Body of pancreas (tissue), 4 donors: Measurements from ENCODE around the gene ZNF335.

ENCODE experiments used
- POLR2A ChIP-seq, 3 donors: fragments of 450-650 bp; IDR thresholded peaks; one replicate each; pipeline ENCODE4 v1.6.1; 2016; ENCODE audit warnings: antibody characterized with exemption in 3 of 3, mild to moderate bottlenecking in 2 of 3
- TF ChIP-seq, protein P1 (sequence below), 7 experiments: fragments of 450-650 bp in 4 of 7; fragments of 200-600 bp in 3 of 7; sonication (generic) in 3 of 7; IDR thresholded peaks; one replicate each; pipeline ENCODE4 v1.5.1; 2016 to 2019; ENCODE audit warnings: antibody characterized with exemption in 7 of 7

DNA sequence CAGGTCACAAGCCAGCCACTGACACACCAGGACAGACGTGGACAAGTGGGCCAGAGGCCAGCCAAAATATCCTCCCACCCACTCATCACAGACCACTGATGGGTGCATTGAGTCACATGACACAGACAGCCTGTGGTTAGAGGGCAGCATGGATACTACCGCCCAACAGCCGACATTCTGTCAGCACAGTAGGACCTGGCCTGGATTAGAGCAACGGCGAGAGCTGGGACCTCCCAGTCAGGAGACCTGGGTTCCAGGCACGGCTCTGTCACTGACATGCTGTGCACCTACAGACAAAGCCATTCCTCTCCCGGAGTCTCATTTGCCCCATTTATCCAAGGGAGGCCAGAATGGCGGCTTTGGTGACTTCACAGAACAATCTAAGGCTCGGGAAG, 8.0 kb downstream of the ZNF335 start:
- TF ChIP-seq POLR2A (IDR thresholded peaks at IDR 0.05), result no peak
- TF ChIP-seq, protein P1, sequence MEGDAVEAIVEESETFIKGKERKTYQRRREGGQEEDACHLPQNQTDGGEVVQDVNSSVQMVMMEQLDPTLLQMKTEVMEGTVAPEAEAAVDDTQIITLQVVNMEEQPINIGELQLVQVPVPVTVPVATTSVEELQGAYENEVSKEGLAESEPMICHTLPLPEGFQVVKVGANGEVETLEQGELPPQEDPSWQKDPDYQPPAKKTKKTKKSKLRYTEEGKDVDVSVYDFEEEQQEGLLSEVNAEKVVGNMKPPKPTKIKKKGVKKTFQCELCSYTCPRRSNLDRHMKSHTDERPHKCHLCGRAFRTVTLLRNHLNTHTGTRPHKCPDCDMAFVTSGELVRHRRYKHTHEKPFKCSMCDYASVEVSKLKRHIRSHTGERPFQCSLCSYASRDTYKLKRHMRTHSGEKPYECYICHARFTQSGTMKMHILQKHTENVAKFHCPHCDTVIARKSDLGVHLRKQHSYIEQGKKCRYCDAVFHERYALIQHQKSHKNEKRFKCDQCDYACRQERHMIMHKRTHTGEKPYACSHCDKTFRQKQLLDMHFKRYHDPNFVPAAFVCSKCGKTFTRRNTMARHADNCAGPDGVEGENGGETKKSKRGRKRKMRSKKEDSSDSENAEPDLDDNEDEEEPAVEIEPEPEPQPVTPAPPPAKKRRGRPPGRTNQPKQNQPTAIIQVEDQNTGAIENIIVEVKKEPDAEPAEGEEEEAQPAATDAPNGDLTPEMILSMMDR (IDR thresholded peaks at IDR 0.05), result no peak
